T1000 (cell line): Measurements from ENCODE around the gene NUCB2.
"Not testable (repeated sequence)": the region's sequence is repeated elsewhere in the genome, so short reads cannot be mapped to it uniquely, and the experiment has no call there.

Source experiments
- DNase-seq: peaks from one replicate; lab custom pipeline; 2025; ENCODE audit warnings: mixed read lengths; lab: John Stamatoyannopoulos, UW

The NUCB2 gene

GRCh38 chr11:17276236-17277023, at the start of gene NUCB2:
TSS of gene NUCB2 (plus strand) at chr11:17276739. CDS start at chr11:17295324, 18,585 bp downstream.
- peak; percentile 87 for DNase-seq

- not testable (repeated sequence) for DNase-seq
These were observed 48.2 kb upstream of the NUCB2 start for GRCh38 chr11:17228186-17228925.

- DNase-seq, result no peak
These were observed 46.9 kb upstream of the NUCB2 start for GRCh38 chr11:17229481-17230152.

GRCh38 chr11:17230867-17231851, 45.4 kb upstream of the NUCB2 start:
- no peak for DNase-seq

GRCh38 chr11:17233101-17233500, 43.4 kb upstream of the NUCB2 start:
- DNase-seq, result no peak

GRCh38 chr11:17238377-17238776, 38.2 kb upstream of the NUCB2 start:
- DNase-seq, result no peak

- DNase-seq, result not testable (repeated sequence)
These were observed 36.6 kb upstream of the NUCB2 start for GRCh38 chr11:17239927-17240326.

- DNase-seq, result no peak
These were observed 35.8 kb upstream of the NUCB2 start for GRCh38 chr11:17240780-17241179.

GRCh38 chr11:17242954-17243353, 33.6 kb upstream of the NUCB2 start:
- not testable (repeated sequence) for DNase-seq

- DNase-seq, result no peak
These were observed 32.5 kb upstream of the NUCB2 start for GRCh38 chr11:17244046-17244445.

- no peak for DNase-seq
These were observed 25.8 kb upstream of the NUCB2 start for GRCh38 chr11:17250561-17251350.

- no peak for DNase-seq
These were observed 23.8 kb upstream of the NUCB2 start for GRCh38 chr11:17252704-17253103.

- DNase-seq, result no peak
These were observed 20.0 kb upstream of the NUCB2 start for GRCh38 chr11:17256512-17256911.

- no peak for DNase-seq
These were observed 19.3 kb upstream of the NUCB2 start for GRCh38 chr11:17257196-17257595.

- no peak for DNase-seq
These were observed 17.9 kb upstream of the NUCB2 start for GRCh38 chr11:17258670-17259069.

- no peak for DNase-seq
These were observed 17.0 kb upstream of the NUCB2 start for GRCh38 chr11:17259519-17259918.

GRCh38 chr11:17260020-17260419, 16.5 kb upstream of the NUCB2 start:
- DNase-seq, result no peak

GRCh38 chr11:17263769-17264168, 12.8 kb upstream of the NUCB2 start:
- no peak for DNase-seq

- DNase-seq, result no peak
These were observed 9.8 kb upstream of the NUCB2 start for GRCh38 chr11:17266781-17267180.

- no peak for DNase-seq
These were observed 9.0 kb upstream of the NUCB2 start for GRCh38 chr11:17267576-17267975.

- DNase-seq, result not testable (repeated sequence)
These were observed 8.0 kb upstream of the NUCB2 start for GRCh38 chr11:17268500-17268899.
